Measurements from ENCODE around the gene IL34. TPM values are rescaled to one million over a fixed set of nuclear protein-coding genes. Genes with fewer than 3 reads are reported as not detected.
A peak's percentile ranks its signal among the peaks of the same experiment; 100 is the strongest.

IL34 gene
- total and polyA plus RNA-seq, 2 of the 13 experiments (the other 11 are each of a cell fraction or from before 2014, with no cell fraction given): 1.2 to 1.3 TPM

DNA sequence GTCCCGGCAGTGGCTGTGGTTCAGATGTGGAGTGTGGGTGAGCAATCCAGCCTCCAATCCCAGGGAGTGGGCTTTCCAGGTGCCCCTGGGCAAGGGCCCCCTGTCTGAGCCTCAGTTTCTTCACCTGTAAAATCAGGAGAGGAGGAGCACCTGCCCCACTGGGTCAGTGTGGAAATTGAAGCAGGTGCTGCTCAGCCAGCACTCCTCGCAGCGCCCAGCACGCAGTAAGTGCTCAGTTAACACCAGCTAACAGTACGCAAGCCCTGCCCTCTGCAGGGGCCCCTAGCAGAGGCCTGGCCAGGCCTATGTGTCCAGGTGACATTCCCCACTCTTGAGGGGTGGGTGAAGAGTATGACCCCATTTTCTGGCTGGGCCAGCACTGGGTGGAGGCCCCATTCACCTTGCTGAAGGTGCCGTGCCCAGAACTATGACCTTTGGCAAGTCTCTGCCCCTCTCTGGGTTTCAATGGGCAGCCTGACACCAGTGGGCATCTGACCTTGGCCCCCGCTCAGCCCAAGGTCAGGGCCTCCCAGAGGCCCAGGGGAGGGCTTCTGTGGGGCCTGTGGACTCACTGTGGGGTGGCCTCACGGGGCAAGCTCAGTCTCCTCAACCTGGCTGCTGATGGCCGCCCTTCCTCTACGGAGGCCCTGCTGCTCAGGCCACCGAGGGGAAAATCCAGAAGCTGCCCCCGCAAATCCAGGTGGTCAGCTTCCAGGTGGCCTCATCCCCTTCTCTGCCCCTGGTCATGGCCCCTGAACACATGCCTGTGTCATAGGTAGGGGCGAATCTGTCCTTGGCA lies 37.0 kb downstream of the IL34 start (continued):
- TF ChIP-seq ZSCAN20 (CRISPR knock-in tag; IDR thresholded peaks at IDR 0.05; ENCODE audit: borderline replicate concordance) (0 out of 2 replicates have a peak, but pooled peaks have one; percentile 33), STAT5B (CRISPR knock-in tag; IDR thresholded peaks at IDR 0.05) (no peak), MNT (IDR thresholded peaks at IDR 0.05) (no peak), LCORL (IDR thresholded peaks at IDR 0.05) (no peak), LCORL (CRISPR knock-in tag; IDR thresholded peaks at IDR 0.05) (peak; percentile 57; the same call in 1 of the 2 replicates), TBL1XR1 (IDR thresholded peaks at IDR 0.05; ENCODE audit: borderline replicate concordance, low read length, partially characterized antibody) (no peak), ETS1 (CRISPR knock-in tag; IDR thresholded peaks at IDR 0.05) (peak; percentile 49; the same call in 1 of the 2 replicates), ELF3 (CRISPR knock-in tag; IDR thresholded peaks at IDR 0.05) (no peak), ZNF451 (CRISPR knock-in tag; IDR thresholded peaks at IDR 0.05) (peak; percentile 67; the same call in 1 of the 2 replicates), ZBTB44 (CRISPR knock-in tag; IDR thresholded peaks at IDR 0.05) (no peak), ZFX (CRISPR knock-in tag; IDR thresholded peaks at IDR 0.05; ENCODE audit: low read depth) (peak; percentile 78), ZNF547 (CRISPR knock-in tag; IDR thresholded peaks at IDR 0.05) (peak; percentile 55; the same call in 1 of the 2 replicates), KDM4B (CRISPR knock-in tag; IDR thresholded peaks at IDR 0.05) (no peak), MXI1 (IDR thresholded peaks at IDR 0.05; ENCODE audit: borderline replicate concordance, low read depth, low read length) (no peak), ZNF274 (CRISPR knock-in tag; IDR thresholded peaks at IDR 0.05) (peak; percentile 78), KDM1A (CRISPR knock-in tag; IDR thresholded peaks at IDR 0.05) (peak; percentile 83; the same call in 1 of the 2 replicates), ZNF674 (CRISPR knock-in tag; IDR thresholded peaks at IDR 0.05; ENCODE audit: low read depth) (no peak), ZIK1 (CRISPR knock-in tag; IDR thresholded peaks at IDR 0.05; ENCODE audit: borderline replicate concordance, low read depth) (no peak), TCF7 (IDR thresholded peaks at IDR 0.05; ENCODE audit: low read depth) (no peak), ZNF441 (CRISPR knock-in tag; IDR thresholded peaks at IDR 0.05; ENCODE audit: borderline replicate concordance) (no peak), KLF15 (CRISPR knock-in tag; IDR thresholded peaks at IDR 0.05; ENCODE audit: borderline replicate concordance) (no peak; the same call in 1 of the 2 replicates), ZSCAN30 (CRISPR knock-in tag; IDR thresholded peaks at IDR 0.05) (no peak), ZNF546 (CRISPR knock-in tag; conservative IDR thresholded peaks at IDR 0.05) (no peak; the same call in 1 of the 2 replicates), ZBTB7B (CRISPR knock-in tag; IDR thresholded peaks at IDR 0.05) (peak; percentile 94), HOXA9 (CRISPR knock-in tag; IDR thresholded peaks at IDR 0.05; ENCODE audit: borderline replicate concordance) (no peak)
- TF ChIP-seq, protein P1, sequence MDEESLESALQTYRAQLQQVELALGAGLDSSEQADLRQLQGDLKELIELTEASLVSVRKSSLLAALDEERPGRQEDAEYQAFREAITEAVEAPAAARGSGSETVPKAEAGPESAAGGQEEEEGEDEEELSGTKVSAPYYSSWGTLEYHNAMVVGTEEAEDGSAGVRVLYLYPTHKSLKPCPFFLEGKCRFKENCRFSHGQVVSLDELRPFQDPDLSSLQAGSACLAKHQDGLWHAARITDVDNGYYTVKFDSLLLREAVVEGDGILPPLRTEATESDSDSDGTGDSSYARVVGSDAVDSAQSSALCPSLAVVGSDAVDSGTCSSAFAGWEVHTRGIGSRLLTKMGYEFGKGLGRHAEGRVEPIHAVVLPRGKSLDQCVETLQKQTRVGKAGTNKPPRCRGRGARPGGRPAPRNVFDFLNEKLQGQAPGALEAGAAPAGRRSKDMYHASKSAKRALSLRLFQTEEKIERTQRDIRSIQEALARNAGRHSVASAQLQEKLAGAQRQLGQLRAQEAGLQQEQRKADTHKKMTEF (CRISPR knock-in tag; IDR thresholded peaks at IDR 0.05): peak; percentile 21; the same call in 1 of the 2 replicates
